ENCODE measurements around the gene C9orf40.
A peak's percentile ranks its signal among the peaks of the same experiment; 100 is the strongest.

- TF ChIP-seq CTCF (conservative IDR thresholded peaks at IDR 0.05; ENCODE audit: low read length) (peak; percentile 83), EZH2phosphoT487 (IDR thresholded peaks at IDR 0.05; ENCODE audit: borderline replicate concordance) (no peak)
Measured at GRCh38 chr9:75001719-75002421, 49.2 kb upstream of the C9orf40 start.

Measured in Loucy (cell line).